NOMO-1 treated with DMSO at 0.1 percent for 48 hours (cell line): Measurements from ENCODE around the gene XYLT1.

ENCODE experiments used
- DNase-seq: peaks from one replicate; lab custom pipeline; 2025; ENCODE audit not compliant: unreplicated experiment; lab: John Stamatoyannopoulos, UW

The XYLT1 gene

DNA sequence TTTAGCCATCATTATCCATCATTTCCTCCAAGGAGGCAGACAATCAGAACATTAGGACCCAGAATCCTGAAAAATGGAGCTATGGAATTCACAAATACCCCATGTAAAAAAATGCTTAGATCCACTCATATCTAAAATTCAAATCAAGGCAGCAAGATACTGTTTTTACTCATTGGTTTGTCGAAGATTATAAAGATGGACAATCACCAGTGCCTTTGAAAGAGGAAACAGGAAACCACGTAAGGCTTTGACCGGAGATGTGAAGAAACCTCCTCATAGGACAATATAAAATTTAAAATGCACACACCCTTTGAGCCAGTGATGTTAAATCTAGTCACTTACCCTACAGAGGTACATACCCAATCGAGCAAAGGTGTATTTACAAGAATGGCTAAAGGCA lies 130.0 kb downstream of the XYLT1 start:
- DNase-seq = peak; percentile 53

- no peak for DNase-seq
These were observed 130.8 kb downstream of the XYLT1 start for GRCh38 chr16:17339764-17340541.

GRCh38 chr16:17338244-17338643 lies 132.5 kb downstream of the XYLT1 start:
- DNase-seq = no peak

DNA sequence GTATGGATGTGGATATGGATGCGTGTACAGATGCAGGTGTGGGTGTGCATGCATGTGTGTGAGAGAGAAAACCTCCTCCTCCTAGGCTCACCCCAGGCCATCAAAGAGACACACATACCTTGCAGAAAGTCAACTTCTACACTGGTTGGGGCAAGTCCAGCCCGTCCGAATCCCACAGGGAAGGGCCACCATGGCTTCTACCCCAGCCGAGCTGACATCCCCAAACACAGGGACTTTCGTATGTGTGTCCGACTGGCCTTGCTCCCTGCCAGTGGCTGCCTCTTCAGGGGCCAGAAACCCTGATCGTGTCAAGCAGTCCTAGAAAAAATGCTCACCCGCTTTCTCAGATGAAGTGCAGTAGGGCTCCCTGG lies 134.2 kb downstream of the XYLT1 start:
- no peak for DNase-seq

- DNase-seq = no peak
These were observed 134.8 kb downstream of the XYLT1 start for GRCh38 chr16:17335826-17336529.

DNA sequence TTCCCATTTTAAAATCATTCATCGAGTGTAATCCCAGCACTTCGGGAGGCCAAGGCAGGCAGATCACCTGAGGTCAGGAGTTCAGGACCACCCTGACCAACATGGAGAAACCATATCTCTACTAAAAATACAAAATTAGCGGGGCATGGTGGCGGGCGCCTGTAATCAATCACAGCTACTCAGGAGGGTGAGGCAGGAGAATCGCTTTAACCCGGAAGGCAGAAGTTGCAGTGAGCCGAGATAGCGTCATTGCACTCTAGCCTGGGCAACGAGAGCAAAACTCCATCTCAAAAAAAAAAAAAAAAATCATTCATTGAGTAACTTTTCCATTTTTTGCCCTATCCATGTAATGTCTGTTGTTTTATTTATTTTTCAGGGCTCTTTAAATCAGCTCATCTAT lies 135.4 kb downstream of the XYLT1 start:
- DNase-seq = peak; percentile 13

- DNase-seq = peak; percentile 39
These were observed 136.7 kb downstream of the XYLT1 start for GRCh38 chr16:17334096-17334495.

DNA sequence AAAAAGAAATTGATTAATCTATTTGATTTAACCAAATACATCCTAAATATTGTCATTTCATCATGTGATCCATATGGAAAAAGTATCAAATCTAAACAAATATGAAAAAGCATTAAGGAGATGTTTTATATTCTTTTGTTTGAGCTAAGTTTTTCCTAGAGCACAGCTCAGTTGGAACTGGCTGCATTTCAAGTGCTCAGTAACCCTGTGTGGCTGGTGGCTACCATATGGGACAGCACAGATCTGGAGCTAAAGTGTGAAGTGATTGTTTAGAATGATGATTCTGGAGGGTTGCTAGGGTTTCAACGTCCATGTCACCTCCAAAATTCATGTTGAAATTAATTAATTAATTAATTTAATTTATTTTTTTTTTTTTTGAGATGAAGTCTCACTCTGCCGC lies 137.5 kb downstream of the XYLT1 start:
- no peak for DNase-seq

GRCh38 chr16:17331991-17332390 lies 138.8 kb downstream of the XYLT1 start:
- no peak for DNase-seq

DNA sequence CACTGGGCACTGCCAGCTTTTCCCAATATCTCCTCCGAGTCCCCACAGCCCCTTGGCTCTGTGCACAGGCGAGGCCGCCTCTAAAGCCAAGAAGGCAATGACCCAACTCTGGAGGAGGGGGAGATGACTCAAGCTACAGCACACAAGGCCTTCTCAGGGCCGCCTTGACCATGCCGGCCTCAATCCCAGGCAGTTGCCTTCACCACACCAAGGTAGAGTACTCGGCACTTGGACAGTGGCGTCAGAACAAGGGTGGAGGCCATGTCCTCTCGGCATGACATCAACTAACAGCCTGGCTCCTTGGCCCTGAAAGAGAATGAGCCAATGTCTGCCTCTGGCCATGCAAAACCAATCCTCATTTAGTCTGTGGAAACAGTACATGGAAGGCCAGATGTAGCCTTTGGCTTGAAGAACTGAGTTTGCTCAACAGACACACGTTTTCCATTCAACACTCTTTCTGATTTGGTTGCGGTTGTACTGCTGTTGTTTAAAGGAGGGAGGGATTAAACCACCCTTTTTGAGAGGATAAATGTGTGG lies 139.6 kb downstream of the XYLT1 start:
- no peak for DNase-seq

- DNase-seq = no peak
These were observed 140.7 kb downstream of the XYLT1 start for GRCh38 chr16:17330044-17330443.

GRCh38 chr16:17329391-17329790 lies 141.4 kb downstream of the XYLT1 start:
- no peak for DNase-seq

DNA sequence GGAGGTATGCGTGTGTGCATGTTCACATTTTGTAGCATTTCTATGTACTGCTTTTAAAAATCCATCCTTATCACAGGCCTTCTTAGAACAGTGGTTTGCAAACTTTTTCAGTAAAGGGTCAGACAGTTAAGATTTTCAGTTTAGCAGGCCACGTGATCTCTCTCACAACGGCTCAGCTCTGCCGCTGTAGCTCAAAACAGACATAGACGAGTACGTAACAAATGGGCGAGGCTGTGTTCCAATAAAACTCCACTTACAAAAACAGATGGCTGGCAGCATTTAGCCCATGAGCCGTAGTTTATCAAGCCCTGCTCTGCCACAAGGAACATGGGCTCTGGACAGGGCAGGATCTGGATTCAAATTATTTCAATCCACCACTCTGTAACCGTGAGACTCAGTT lies 141.8 kb downstream of the XYLT1 start:
- DNase-seq = no peak

DNA sequence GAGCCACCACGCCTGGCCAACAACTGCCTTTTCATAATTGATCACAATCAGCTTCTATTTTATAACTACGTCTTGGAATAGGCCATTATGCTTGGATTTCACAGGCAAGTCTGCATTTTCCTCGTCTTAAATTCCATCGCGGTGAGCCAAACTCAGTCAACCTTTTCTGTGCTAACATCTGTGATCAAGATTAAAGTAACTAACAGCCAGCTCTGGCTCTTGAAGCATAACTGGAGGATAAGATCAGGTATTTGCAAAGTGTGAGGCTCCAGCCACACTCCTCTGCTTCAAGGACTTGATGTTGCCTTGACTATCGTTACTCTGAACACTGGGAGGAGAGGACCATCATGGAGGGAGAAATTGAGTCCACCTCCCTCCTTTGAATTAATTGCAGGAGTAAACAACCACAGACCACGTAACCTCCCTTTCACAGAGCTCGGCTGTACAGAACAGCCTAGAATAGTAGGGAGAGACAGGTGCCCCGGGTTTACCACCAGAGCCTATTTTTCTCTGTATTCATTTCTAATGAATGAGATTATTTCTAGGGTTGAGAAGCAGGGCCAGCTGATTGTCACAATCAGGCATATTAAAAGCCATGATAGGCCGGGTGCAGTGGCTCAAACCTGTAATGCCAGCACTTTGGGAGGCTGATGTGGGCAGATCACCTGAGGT lies 143.0 kb downstream of the XYLT1 start:
- no peak for DNase-seq

GRCh38 chr16:17325476-17326143 lies 145.2 kb downstream of the XYLT1 start:
- no peak for DNase-seq

DNA sequence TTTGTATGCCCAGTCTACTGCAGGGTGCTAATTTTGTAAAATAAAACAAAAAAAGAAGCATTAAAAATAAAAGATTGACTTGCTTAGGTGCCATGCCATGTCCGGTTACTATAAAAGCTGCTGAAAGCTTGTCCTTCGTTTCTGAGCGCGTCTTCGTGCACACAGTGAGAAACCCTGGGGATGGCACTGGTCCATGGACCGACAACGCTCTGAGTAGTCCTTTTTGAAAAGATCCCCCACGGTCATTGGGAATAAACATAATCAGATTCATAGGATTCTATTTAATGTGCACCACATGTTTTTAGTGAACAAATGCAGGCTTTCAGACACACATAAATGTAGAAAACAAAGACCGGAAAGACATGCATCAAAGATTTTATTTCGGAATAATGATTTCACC lies 146.3 kb downstream of the XYLT1 start:
- no peak for DNase-seq

DNA sequence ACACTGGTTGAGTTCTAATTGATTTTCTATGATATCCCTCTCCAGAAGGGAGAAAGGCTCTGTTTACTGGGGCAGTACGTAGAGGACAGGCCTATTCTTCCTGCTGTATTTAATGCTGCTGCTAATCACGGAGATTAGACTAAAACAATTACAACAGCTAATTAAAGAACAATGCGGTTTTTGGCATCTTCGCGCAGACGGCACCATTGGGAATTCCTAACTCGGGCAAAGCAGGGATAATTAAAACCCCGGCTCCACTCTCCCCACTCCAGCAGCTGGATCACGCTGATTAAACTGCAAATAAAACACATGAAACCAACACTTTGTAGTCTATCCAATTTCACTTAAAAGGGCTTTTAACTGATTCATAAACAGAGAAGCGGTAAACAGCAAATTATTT lies 147.6 kb downstream of the XYLT1 start:
- no peak for DNase-seq

DNA sequence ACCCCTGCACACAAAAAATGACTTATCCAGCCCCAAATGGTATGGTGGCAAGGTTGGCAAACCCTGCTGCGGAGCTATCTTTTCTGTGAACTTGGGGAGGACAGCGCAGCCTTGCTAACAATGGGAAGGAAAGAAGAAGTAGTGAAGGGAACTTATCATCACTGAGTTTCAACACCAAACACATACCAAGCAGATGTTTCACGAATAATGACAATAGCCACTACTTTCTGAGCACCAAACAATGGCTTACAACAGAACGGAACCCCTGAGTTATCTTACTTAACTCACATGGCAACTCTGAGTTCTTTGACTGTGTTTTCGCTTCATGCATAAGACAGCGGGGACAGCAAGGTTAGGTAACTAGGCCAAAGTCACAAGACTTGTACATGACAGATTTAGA lies 148.9 kb downstream of the XYLT1 start:
- peak; percentile 93 for DNase-seq

DNA sequence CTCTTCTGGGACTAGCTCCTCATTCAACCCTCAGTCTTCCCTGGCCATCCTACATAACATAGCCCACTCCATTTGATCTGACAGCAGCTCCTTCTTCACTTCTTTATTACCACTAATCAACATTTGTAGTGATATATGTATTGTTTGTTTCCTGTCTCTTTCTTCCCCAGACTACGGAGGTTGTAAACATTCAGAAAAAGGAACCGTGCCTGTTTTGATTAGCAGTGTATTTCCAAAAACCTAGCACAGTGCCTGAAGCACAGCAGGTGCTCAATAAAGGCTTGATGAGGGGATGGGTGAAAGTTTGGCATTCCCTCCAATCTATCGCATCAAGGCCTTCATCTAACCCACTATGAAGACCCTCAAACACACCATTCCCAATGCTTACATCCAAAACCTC lies 150.8 kb downstream of the XYLT1 start:
- DNase-seq = peak; percentile 22

GRCh38 chr16:17318238-17318637 lies 152.5 kb downstream of the XYLT1 start:
- DNase-seq = no peak

GRCh38 chr16:17316005-17316404 lies 154.8 kb downstream of the XYLT1 start:
- DNase-seq = no peak
